Right ventricle myocardium superior (tissue), 1 donor: ENCODE results near the gene PCGF2. TPM values are rescaled to one million over a fixed set of nuclear protein-coding genes. Genes with fewer than 3 reads are reported as not detected.
"Not testable (repeated sequence)": the region's sequence is repeated elsewhere in the genome, so short reads cannot be mapped to it uniquely, and the experiment has no call there.

Experiments used
- ATAC-seq: fragments of 200-7000 bp; cut with Tn5 transposase; one replicate; pipeline ENCODE4 v1.9.1; 2020; ENCODE audit warnings: mild to moderate bottlenecking; ENCODE audit not compliant: poor library complexity
- DNase-seq: peaks from one replicate; pipeline ENCODE4 v3.0.0-alpha.2; 2020
- intact Hi-C: fragments of 100-400 bp; cut with DNase I; formaldehyde crosslinking; loops from one replicate; pipeline ENCODE4 v1.11.2; 2022
- long read RNA-seq: library from polyadenylated mRNA; unstranded; transcript quantifications from one replicate; pipeline ENCODE4 v2.0.0, GENCODE V29; 2021
- total RNA-seq: library from RNA; stranded (reverse); fragmentation: NEBNext Ultra II Directional; extraction: Animal tissue kit (Norgen Biotek cat#: 25700); gene quantifications from one replicate; pipeline ENCODE4 v1.2.1, GENCODE V29; 2021
- donor health status: DM: no; HTN: yes; CAD: no; lungs with severe emphysema.

The PCGF2 gene
- 22.2 TPM for total RNA-seq
- long read RNA-seq, partial matches to known transcripts = 7 of 13 reads
- long read RNA-seq, other reads (novel, unspliced or antisense) = 5 of 13 reads

DNA sequence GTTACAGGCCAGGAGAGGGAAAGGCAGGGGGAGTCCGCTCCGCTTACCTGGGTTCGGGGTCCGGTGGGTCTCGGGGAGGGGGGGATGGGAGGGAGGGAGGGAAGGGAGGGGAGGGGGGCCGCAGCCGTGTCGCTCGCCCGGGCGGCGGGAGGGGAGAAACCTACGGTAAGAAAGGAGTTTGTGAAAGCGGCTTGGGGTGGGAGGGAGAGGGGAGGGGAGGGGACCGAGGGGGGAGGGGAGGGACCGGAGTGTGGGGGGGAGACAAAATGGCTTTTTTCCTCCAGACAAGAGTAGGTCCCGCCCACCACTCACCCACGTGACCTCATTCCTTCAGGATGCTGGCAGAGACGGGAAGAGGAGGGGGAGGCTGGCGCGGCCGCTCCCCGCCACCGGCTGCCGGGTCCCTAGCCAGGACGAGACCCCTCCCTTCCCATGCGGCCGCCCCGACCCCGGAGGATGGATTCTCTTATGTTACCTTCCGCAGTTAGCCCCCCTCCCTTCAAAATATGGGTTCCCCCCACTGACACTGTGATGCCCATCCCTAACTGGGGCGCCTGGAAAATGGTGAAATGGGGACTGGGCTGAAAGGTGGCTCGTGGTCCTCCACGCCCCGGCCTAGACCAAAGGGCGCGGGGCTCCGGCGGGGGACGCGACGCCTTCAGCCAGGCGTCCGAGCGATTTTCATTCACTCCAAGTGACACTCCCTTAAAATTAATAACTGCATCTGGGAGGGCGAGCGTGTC is at the start of gene PCGF2:
Gene PCGF2 (minus strand): TSS at position 188 of the 743 bp plus-strand sequence. CDS start 7,934 bp downstream, outside the sequence.
- ATAC-seq = peak; percentile 34
- DNase-seq = peak; percentile 96
- intact Hi-C loops = no loop called here

DNA sequence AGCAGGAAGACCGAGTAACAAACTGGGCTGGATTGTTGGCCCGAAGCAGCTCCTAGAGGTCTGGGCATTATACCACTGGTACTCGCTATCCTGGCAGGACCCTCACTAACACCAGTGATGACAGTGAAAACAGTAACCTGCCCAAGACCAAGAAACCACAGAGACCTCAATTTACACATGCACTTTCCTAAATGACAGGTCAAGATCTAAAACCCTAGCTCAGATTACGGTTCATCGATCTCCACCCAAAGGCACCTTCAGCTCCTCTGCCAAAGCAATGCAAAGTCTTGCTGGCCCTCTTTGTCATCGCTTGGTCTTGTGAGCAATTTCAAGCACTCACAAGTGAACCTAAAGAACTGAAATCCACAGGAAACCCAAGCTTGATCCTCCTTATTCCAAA is 49.7 kb upstream of the PCGF2 start:
- DNase-seq = no peak
- no peak for ATAC-seq
- intact Hi-C loops = loop anchor here (5.0 kb wide), 1 partner anchor 46 kb away; the partner anchor contains the start of gene PSMB3

DNA sequence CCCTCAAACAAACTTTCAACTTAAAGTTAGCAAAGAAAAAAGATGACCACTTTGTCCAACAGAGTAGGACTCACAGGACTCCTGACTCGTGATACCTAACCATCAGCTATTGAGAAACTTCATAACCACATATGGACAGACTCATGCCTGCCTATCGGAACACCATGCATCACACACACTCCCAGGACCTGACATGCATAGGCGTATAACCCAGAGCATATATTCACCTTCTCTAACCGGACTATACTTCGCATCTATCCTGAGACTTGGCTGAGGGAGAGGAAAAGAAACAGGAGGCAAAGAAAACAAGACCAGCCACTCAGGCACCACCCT is 49.0 kb upstream of the PCGF2 start:
- no peak for DNase-seq
- ATAC-seq = no peak
- intact Hi-C loops = loop anchor here (5.0 kb wide), 1 partner anchor 45 kb away; the partner anchor contains the start of gene PSMB3

DNA sequence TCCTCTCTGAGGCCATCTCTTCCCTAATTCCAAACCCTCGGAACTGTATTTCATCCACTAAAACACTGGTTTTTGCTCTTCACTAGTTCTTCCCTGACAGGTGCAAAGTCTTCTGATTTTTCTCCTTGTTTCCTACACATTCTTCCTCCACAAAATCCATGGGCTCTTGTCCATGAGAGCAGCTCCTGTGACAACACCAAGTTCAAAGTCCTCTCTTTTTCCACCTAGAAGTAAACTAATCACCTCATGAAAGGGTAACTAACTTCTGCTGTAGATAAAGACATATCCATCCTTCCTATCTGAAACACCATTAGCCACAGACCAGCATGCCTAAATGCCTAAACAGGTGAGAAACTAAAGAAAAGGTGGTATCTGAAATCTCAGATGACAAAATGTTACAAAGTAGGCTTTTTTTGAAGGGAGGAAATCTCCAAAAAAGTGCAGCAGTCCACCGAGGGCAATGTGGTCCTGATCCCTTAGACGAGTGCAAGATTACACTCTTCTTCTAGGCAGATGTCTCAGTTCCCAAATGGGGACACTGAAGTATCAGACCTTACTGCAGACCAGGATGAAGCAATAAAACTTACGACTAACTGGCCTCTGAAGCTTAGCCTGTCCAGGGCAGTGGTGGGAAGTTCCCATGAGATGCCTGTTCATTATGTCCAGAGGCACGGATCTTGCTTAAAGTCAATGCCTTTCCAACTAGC is 48.5 kb upstream of the PCGF2 start:
- DNase-seq (no peak), ATAC-seq (no peak)
- intact Hi-C loops = loop anchor here (5.0 kb wide), 1 partner anchor 44 kb away; the partner anchor contains the start of gene PSMB3

DNA sequence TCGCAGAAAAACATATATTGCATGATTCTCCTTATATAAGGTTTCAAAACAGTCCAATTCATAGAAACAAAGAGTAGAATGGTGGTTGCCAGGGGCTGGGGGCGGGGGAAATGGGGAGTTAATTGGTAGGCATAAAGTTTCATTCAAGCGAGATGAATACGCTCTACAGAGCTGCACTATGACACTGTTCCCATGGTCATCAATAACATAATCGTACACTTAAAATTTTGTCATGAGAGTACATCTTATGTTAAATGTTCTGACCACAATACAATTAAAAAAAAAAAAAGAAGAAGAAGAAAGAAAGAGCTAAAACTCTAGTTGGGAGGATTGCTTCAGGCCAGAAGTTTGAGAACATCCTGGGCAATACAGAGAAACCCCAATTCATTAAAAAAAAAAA is 46.1 kb upstream of the PCGF2 start:
- intact Hi-C loops = no loop called here
- no peak for ATAC-seq
- no peak for DNase-seq

DNA sequence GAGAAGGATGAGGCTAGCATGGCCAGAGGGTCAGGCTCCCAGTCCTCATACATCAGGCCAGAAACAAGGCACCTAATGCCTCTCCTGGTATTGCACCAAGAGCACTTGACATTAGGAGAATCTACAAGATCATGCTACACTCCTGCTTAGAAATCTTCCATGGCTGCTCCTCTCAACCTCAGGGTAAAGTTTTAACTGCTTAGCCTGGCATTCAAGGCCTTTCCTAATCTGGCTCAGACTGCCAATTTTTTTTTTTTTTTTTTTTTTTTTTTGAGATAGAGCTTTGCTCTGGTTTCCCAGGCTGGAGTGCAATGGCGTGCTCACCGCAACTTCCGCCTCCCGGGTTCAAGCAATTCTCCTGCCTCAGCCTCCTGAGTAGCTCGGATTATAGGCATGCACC is 43.0 kb upstream of the PCGF2 start:
- no peak for ATAC-seq
- intact Hi-C loops = no loop called here
- DNase-seq = no peak

DNA sequence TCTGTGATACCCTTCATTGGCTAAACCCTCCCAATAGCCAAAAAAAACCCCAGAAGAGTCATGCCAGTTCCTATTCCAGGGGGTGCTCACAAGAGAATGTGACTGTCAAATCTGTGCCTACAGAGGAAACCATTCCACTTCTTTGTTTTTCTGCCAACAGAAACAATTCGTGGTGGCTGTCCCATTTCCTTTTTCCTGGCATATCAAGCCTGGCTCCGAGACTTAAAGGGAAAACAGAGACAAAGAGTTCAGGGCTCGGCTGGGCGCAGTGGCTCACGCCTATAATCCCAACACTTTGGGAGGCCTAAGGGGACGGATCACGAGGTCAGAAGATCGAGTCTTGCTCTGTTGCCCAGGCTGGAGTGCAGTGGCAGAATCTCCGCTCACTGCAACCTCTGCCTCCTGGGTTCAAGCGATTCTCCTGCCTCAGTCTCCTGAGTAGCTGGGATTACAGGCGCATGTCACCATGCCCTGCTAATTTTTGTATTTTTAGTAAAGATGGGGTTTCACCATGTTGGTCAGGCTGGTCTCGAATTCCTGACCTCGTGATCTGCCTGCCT is 42.1 kb upstream of the PCGF2 start:
- DNase-seq, intact Hi-C loops, ATAC-seq: not testable (repeated sequence)

DNA sequence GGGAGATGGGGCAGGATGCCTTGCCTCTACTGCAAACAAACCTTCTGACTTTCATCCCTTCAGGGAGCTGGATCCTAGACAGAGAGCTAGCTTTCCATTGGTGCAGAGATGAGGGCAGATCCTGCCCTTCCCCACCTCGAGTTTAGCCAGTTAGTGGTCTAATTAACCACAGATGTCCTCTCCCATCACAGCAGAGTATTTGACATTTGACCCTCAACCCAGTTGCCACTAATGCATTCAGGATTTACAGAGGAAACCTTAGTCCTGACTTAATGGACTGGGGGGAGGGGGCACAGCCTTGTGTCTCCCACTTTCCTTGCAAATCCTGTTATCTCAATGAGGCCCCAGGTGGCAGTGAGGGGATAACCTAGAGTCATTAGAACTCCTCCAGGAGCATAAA is 41.0 kb upstream of the PCGF2 start:
- DNase-seq = no peak
- intact Hi-C loops = no loop called here
- ATAC-seq = no peak

DNA sequence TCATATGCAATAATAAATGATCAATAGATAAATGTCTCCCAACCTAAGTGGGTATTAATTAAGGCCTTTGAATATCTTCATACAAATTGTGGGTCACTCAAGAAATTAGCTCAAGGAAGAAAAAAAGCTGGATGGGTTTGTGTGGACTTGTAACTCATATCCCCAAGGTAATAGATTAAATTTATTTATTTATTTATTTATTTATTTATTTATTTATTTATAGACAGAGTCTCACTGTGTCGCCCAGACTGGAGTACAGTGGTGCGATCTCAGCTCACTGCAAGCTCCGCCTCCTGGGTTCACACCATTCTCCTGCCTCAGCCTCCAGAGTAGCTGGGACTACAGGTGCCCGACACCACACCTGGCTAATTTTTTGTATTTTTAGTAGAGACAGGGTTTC is 39.9 kb upstream of the PCGF2 start:
- DNase-seq, intact Hi-C loops, ATAC-seq: not testable (repeated sequence)

DNA sequence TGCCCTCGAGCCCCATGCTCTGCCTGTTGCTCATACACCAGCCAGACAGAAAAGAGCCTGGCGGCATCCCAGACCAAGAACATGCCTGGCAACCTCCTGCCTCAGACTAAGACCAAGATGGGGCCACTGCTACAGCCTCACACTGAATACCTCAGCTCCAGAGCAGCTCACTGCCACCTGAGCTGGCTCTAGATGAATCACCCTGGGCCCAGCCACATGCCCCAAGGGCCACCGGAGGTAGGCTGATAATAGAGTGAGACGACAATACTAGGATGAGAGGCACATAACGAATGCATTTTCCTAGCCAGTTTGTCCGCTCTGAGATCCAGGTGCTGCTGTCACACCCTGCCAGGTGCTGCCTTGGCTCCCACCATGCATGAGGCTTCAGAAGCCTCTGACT is 38.2 kb upstream of the PCGF2 start:
- no peak for ATAC-seq
- no peak for DNase-seq
- intact Hi-C loops = no loop called here

DNA sequence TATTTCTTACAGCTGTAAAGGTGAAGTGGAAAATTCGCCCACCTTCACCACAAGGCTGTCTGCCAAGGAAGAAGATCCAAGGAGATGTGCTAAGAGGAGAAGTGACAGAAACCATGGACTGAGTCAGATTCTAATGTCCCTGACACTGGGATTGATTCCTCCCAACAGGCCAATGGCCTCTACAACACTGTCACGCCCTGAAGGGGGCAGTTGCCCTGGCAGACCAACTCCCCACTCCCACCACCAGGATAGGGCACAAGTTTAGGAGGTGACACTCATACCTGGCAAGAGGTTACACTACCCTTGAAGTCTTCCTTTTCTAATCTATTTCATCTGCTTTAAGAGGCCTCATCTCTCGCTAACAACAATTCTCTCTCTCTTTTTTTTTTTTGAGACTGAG is 35.1 kb upstream of the PCGF2 start:
- intact Hi-C loops = no loop called here
- DNase-seq = no peak
- ATAC-seq = no peak

DNA sequence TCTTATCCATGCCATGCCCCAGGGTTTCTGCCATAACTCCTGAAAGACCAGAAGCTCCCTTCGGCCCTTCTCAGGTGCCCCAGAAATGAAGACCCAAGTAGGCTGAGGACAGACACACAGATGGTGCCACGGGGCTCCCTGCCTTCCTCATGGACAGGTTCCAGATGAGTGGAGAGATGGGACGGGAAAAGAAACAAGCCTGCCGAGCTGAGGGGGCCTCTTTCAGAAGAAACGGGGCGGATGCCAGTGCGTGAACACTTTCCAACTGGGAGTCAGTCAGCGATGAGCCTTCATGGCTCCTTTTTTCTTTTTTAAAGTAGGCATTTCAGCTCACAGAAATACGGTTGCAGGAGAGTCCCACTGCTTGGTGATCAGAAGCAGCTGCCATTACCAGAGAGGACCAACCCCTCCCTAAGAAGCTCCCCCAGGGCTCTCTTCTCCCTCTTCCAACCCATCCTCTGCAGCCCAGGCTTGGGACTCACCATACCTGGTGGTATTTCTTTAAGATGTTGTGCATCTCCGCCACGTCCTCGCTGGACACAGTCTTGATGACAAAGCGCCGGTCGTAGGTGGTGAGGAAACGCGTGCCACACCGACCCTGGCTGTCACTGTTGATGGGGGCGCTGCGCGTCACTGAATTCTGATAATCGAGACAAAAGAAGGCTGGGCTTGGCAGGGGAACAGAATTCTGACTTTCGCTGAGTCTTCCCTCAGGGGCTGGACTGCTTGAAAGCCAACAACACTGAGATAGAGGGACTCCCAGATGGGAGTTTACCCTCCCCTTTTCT is 32.0 kb upstream of the PCGF2 start:
- intact Hi-C loops = no loop called here
- ATAC-seq (no peak), DNase-seq (no peak)

DNA sequence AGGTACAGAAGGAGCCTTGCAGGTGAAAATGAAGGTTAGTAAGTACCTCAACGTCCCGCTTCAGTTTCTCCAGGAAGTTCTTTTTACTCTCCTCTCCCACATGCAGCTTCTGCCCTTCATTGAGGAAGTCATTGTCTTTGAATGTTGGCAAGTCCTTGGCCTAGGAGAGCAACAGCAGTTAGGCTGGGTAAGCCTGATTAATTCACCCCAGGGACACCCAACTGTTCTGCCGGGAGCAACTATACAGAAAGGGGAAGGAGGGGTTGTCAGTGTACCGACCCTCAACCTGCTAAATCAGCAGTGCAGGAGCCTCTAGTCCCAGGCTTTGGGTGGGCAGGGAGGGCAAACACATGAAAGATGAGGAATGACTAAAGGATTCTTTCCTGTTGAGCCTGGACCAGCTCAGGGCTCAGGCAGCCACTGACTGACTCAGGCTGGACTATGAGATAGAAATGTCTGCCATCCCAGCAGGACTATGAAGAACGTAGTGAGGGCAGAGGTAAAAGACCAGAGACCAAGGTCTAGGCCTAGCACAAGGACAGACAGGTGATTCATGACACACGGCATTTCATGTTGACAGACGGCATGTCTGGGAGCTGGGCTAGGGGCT is 29.6 kb upstream of the PCGF2 start:
- no peak for DNase-seq
- no peak for ATAC-seq
- intact Hi-C loops = no loop called here

DNA sequence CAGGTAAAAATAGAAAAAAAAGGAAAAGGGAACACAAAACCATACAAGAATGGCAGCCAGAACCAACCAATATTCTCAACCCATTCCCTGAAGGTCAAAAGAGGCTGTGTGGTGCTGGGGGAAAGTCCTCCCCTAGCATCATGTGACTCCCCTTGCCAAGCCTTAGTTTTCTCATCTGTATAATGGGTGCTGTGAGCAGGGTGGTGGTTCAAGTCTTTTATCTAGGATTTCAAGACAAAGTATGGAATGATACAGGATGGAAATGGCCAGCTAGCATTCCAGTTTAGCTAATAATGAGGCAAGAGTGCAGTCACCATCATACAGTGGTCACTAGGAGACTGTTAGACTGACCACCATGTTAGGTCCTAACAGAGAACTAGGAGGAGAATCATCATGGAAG is 25.1 kb upstream of the PCGF2 start:
- no peak for ATAC-seq
- no peak for DNase-seq

DNA sequence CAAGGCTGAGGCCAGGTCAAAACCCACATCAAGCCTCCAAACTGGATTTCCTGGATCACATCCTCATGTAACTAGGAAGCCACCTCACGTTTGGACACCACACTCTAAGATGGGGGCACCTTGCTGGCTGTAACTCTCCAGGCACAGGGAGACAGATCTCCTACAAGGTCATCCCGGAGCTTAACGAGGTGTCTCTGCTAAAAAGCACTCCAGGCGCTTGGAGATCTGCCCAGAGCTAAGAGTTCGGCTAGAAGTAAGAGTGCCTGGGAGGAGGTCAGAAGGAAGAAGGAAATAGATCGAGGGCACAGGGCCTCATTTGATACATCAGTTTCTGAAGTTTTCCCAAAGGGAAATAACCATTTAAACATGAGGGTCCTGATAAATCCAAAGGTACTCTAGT is 20.3 kb upstream of the PCGF2 start:
- intact Hi-C loops = no loop called here
- no peak for DNase-seq
- peak; percentile 60 for ATAC-seq

More for the DNA sequence above, 25.1 kb upstream of the PCGF2 start:
- intact Hi-C loops = no loop called here

DNA sequence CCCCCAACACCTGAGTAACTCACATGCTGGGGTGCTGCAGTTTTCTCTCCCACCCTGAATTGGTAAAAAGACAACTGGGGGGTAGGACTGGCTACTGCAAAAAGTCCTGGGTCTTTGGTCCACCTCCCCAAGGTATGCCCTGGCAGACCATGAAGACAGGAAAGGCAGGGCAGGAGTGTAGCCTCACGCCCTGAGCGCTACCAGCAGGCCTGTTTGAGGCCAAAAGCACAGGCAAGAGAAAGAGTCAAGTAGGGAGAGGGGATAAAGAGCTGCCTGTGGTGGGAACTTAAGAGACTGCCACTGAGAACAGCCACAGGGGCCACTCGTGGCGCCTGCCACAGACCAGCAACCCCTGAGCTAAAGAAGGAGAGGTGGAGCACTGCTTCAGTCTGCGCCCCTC is 18.2 kb upstream of the PCGF2 start:
- intact Hi-C loops = no loop called here
- ATAC-seq = no peak
- no peak for DNase-seq

DNA sequence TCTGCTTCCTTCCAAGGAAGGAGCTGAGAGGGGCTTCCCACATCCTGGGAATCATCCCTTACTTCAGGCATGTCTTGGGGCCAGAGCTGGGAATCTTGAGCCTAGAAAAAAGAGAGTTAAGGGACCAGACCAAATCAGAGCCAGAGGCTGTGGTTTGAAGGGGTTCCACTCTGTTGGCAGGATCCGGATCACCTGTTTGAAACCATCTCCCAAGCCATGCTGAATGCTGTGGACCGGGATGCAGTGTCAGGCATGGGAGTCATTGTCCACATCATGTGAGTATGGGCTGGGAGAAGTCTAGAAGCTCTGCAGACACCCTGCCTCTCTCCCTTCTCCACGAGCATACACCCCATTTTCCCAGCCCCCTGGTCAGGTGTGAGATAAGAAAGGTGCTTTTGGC is 14.1 kb upstream of the PCGF2 start:
- DNase-seq (no peak), ATAC-seq (no peak)
- intact Hi-C loops = no loop called here

DNA sequence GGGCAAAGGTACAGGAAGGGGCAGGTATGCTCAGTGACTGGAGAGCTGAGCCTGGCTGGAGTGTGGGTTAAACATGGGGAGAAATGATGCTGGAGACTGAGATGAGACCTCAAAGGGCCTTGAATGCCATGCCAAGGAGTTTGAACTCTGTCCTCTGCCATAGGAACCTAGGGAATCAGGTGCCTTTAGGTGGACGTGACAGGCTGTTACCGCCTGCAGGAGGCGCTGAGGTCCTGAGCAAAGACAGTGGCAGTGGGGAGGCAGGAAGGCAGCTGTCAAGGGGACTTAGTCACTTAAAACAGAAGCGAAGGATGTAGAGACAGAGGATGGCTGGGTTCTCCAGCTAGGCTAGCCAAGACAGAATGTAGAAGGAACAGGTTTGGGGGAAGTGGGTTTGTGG is 13.5 kb upstream of the PCGF2 start:
- ATAC-seq (no peak), DNase-seq (no peak)
- intact Hi-C loops = no loop called here

DNA sequence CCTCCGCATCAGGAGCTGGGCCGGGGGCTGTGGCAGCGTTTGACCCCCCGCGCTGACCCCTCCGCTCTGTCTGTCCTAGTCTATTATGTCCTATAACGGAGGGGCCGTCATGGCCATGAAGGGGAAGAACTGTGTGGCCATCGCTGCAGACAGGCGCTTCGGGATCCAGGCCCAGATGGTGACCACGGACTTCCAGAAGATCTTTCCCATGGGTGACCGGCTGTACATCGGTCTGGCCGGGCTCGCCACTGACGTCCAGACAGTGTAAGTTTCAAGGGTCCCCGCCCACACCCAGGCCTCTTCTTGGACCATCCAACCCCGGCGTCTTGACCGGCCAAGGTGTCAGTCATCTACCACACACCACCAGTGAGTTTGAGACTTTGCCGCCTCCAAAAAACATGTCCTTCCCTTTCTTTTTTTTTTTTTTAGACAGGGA is 5.0 kb upstream of the PCGF2 start:
- no peak for DNase-seq
- intact Hi-C loops = loop anchor here (5.0 kb wide), 1 partner anchor 44 kb away; the partner anchor contains the start of gene PIP4K2B
- ATAC-seq = no peak
